ENCODE measurements around the gene KLF4.

DNA sequence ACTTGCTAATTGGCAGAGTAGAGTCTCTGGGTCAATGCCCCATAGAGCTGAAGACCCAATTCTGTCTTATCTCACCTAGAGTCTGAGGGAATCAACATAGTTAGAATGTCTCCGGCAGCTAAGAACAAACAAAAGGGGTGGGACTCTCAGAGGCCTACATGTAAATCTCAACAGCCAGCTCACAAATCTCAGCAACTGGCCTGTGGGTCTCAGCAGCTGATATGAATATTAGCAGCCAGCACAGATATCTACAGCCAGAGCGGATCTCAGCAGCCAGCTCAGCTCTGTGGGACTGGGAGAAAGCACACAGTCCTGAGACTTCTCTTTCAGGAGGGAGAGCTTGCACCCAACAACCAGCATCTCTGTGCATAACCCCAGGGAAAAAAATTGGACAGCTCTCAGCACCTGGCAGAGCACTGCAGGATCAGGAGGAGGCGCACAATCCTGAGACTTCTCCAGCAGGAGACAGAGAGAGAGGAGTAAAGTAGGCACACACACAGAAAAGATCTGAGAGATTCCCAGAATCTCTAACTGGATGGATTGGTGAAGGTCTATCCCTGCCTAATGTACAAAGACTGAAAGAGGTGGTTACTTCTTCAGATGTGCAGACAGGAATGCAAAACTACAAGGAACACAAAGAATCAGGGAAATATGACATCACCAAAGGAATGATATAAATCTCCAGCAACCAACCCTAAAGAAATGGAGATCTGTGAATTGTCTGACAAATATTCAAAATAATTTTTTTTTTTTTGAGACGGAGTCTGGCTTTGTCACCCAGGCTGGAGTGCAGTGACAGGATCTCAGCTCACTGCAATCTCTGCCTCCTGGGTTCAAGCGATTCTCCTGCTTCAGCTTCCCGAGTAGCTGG lies 29.2 kb downstream of the KLF4 start:
- TF ChIP-seq, protein P1, sequence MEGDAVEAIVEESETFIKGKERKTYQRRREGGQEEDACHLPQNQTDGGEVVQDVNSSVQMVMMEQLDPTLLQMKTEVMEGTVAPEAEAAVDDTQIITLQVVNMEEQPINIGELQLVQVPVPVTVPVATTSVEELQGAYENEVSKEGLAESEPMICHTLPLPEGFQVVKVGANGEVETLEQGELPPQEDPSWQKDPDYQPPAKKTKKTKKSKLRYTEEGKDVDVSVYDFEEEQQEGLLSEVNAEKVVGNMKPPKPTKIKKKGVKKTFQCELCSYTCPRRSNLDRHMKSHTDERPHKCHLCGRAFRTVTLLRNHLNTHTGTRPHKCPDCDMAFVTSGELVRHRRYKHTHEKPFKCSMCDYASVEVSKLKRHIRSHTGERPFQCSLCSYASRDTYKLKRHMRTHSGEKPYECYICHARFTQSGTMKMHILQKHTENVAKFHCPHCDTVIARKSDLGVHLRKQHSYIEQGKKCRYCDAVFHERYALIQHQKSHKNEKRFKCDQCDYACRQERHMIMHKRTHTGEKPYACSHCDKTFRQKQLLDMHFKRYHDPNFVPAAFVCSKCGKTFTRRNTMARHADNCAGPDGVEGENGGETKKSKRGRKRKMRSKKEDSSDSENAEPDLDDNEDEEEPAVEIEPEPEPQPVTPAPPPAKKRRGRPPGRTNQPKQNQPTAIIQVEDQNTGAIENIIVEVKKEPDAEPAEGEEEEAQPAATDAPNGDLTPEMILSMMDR (IDR thresholded peaks at IDR 0.05), result no peak
- TF ChIP-seq POLR2A (IDR thresholded peaks at IDR 0.05) (no peak), POLR2AphosphoS5 (IDR thresholded peaks at IDR 0.05) (no peak)

All from gastroesophageal sphincter (tissue), 3 donors.